ENCODE measurements around the gene GRM7. TPM values are rescaled to one million over a fixed set of nuclear protein-coding genes. Genes with fewer than 3 reads are reported as not detected.

The GRM7 gene
- total RNA-seq, 4 donors from 2014 or later = 0.40 TPM; not detected in 3

DNA sequence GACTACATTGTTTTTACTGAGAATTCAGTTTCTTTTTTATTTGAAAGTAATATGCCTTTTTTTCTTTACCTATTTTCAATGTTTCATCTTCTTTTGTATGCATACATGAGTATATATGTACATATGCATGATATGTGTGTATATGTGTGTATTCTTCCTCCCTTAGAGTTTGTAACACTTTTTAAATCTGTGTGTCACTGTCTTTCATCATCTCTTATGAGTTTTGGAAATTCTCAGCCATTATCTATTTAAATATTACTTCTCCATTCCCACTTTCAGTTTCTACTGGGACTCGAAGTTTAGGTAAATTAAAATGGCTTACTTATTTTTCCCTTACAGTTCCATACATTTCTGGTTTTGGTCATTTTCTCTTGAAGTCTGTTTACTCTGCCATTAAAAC lies 754.1 kb downstream of the GRM7 start:
- no peaks in the 10 kb centered on the region for H3K9me3 ChIP-seq
- H3K4me3 ChIP-seq = no peak overlapping the region
- no peak overlapping the region for H3K27ac ChIP-seq
- DNase-seq = no peak
- no peaks in the 10 kb centered on the region for H3K36me3 ChIP-seq
- H3K4me1 ChIP-seq = no peaks in the 10 kb centered on the region
- H3K27me3 ChIP-seq = no peaks in the 10 kb centered on the region
- TF ChIP-seq, protein P1, sequence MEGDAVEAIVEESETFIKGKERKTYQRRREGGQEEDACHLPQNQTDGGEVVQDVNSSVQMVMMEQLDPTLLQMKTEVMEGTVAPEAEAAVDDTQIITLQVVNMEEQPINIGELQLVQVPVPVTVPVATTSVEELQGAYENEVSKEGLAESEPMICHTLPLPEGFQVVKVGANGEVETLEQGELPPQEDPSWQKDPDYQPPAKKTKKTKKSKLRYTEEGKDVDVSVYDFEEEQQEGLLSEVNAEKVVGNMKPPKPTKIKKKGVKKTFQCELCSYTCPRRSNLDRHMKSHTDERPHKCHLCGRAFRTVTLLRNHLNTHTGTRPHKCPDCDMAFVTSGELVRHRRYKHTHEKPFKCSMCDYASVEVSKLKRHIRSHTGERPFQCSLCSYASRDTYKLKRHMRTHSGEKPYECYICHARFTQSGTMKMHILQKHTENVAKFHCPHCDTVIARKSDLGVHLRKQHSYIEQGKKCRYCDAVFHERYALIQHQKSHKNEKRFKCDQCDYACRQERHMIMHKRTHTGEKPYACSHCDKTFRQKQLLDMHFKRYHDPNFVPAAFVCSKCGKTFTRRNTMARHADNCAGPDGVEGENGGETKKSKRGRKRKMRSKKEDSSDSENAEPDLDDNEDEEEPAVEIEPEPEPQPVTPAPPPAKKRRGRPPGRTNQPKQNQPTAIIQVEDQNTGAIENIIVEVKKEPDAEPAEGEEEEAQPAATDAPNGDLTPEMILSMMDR (IDR thresholded peaks at IDR 0.05) = no peak
- TF ChIP-seq POLR2A (IDR thresholded peaks at IDR 0.05) = no peak

- no peaks in the 10 kb centered on the region for H3K4me1 ChIP-seq
- H3K4me3 ChIP-seq = no peak overlapping the region
- no peak for TF ChIP-seq POLR2A (IDR thresholded peaks at IDR 0.05)
- TF ChIP-seq, protein P1 (IDR thresholded peaks at IDR 0.05) = no peak
- no peaks in the 10 kb centered on the region for H3K36me3 ChIP-seq
- no peaks in the 10 kb centered on the region for H3K27me3 ChIP-seq
- no peak for DNase-seq
- no peak overlapping the region for H3K27ac ChIP-seq
- no peaks in the 10 kb centered on the region for H3K9me3 ChIP-seq
Observed at GRCh38 chr3:7618606-7619005, 757.7 kb downstream of the GRM7 start.

DNA sequence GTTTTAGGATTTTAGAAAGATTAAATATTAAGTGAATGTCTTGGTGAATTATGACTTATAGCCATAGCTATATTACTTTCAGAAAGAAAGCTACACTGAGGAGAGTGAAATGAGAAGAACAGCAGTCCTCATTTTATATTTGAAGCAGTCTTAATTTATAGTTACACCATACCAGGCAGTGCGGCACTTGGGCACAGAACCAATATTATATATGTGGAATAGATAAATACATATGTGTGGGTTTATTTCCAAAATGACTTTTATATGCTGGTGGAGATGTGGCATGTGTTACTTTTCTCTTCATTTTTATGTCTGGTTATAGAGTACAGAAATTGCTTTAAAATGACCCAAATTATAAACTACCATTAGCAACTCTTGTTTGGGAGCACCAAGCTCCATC lies 759.5 kb downstream of the GRM7 start:
- no peaks in the 10 kb centered on the region for H3K27me3 ChIP-seq
- H3K36me3 ChIP-seq = no peaks in the 10 kb centered on the region
- H3K27ac ChIP-seq = no peak overlapping the region
- H3K4me3 ChIP-seq = no peak overlapping the region
- TF ChIP-seq, protein P1 (IDR thresholded peaks at IDR 0.05) = no peak
- no peak for TF ChIP-seq POLR2A (IDR thresholded peaks at IDR 0.05)
- no peaks in the 10 kb centered on the region for H3K9me3 ChIP-seq
- no peak for DNase-seq
- no peaks in the 10 kb centered on the region for H3K4me1 ChIP-seq

DNA sequence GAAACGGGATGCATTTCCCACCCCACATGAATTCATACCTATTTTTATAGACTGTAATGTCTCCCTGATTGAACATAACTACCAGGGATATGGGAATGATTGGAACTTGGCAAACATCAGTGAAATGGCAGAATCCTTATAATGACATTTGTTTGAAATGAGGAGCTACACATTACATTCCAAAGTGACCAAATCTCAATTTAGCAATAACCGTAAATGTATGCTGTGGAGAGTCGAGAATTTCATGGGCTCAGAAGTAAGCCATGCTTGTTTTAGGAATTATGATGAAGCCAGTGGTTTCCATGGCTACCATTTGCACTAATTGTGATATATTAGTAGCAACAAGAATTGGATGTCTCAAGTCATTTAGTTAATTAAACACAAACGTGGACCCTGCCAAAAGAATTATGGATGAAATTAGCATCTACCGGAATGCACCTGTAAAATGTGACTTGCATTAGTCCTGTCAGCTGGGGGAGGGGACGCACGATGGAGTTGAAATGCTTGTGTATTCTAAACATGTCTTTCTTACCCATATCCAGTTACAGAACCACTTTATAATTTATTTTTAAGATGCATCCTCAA lies 760.2 kb downstream of the GRM7 start:
- H3K9me3 ChIP-seq = no peaks in the 10 kb centered on the region
- H3K27ac ChIP-seq = no peak overlapping the region
- H3K27me3 ChIP-seq = no peaks in the 10 kb centered on the region
- H3K4me1 ChIP-seq = no peaks in the 10 kb centered on the region
- H3K36me3 ChIP-seq = no peaks in the 10 kb centered on the region
- no peak for TF ChIP-seq POLR2A (IDR thresholded peaks at IDR 0.05)
- TF ChIP-seq, protein P1 (IDR thresholded peaks at IDR 0.05) = no peak
- DNase-seq = no peak
- H3K4me3 ChIP-seq = no peak overlapping the region

DNA sequence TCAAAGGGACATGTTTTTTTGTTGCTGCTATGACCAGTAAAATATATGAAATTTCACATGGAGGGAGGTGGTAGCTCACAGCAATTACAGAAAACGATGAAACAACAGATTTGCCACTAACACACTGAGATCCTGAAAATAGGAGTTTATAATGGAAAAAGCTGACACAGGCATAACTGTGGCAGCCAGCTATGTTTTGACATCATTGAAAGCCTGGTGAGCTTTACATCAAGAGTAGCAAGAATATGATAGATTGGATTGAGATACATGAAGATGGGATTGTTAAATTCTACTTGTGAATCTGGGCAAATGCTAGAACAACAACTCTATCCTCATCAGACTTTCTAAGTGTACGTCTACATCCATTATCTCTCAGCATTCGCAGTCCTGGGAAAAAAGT lies 760.7 kb downstream of the GRM7 start:
- Histone ChIP-seq H3K36me3 (no peaks in the 10 kb centered on the region), H3K9me3 (no peaks in the 10 kb centered on the region), H3K27ac (no peak overlapping the region), H3K4me3 (no peak overlapping the region), H3K27me3 (no peaks in the 10 kb centered on the region), H3K4me1 (no peaks in the 10 kb centered on the region)
- TF ChIP-seq POLR2A (IDR thresholded peaks at IDR 0.05) = no peak
- TF ChIP-seq, protein P1 (IDR thresholded peaks at IDR 0.05) = no peak
- DNase-seq = no peak

DNA sequence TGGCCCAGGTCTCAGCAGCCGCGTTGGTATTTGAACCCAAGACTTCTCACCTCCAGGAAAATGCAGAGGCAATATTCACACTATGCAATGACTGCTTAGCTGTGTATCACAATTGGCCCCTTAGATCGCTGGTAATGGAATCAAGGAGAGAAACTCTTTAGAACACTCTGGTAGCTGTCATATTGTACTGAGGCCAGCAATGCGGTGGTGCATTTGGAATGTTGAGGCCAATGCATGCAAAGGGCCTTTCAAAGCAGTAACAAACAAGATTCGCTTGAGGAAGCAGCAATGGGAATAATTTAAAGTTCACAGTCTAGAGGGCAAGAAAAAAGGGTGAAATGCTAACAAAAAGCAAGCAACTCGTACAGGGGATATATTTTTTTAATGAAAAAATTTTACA lies 764.1 kb downstream of the GRM7 start:
- Histone ChIP-seq H3K27ac (no peak overlapping the region), H3K4me1 (no peaks in the 10 kb centered on the region), H3K27me3 (no peaks in the 10 kb centered on the region), H3K4me3 (no peak overlapping the region), H3K36me3 (no peaks in the 10 kb centered on the region), H3K9me3 (no peaks in the 10 kb centered on the region)
- DNase-seq = no peak
- TF ChIP-seq, protein P1 (IDR thresholded peaks at IDR 0.05) = no peak
- no peak for TF ChIP-seq POLR2A (IDR thresholded peaks at IDR 0.05)
